GM04504 (cell line): ENCODE data around the gene CCDC192.
A peak's percentile ranks its signal among the peaks of the same experiment; 100 is the strongest.
"Not testable (repeated sequence)": the region's sequence is repeated elsewhere in the genome, so short reads cannot be mapped to it uniquely, and the experiment has no call there.

ENCODE experiments used
- DNase-seq: peaks from one replicate; pipeline ENCODE4 v3.0.0-alpha.2; 2012; ENCODE audit warnings: low read depth

The CCDC192 gene

GRCh38 chr5:127699416-127699815 lies 3.8 kb upstream of the CCDC192 start:
- DNase-seq: no peak

- no peak for DNase-seq
Observed at GRCh38 chr5:127700237-127700766, 2.9 kb upstream of the CCDC192 start.

- DNase-seq: no peak
Observed at GRCh38 chr5:127702434-127702833, 757 bp upstream of the CCDC192 start.

GRCh38 chr5:127705120-127705892 lies 2.1 kb downstream of the CCDC192 start:
- DNase-seq: peak; percentile 32

- no peak for DNase-seq
Observed at GRCh38 chr5:127706691-127707090, 3.5 kb downstream of the CCDC192 start.

GRCh38 chr5:127707209-127707608 lies 4.0 kb downstream of the CCDC192 start:
- no peak for DNase-seq

- not testable (repeated sequence) for DNase-seq
Observed at GRCh38 chr5:127713083-127713482, 9.9 kb downstream of the CCDC192 start.

- DNase-seq: no peak
Observed at GRCh38 chr5:127718181-127718580, 15.0 kb downstream of the CCDC192 start.

- DNase-seq: no peak
Observed at GRCh38 chr5:127723571-127723970, 20.4 kb downstream of the CCDC192 start.

- no peak for DNase-seq
Observed at GRCh38 chr5:127725673-127726072, 22.5 kb downstream of the CCDC192 start.

- no peak for DNase-seq
Observed at GRCh38 chr5:127732963-127733362, 29.8 kb downstream of the CCDC192 start.

GRCh38 chr5:127739348-127739747 lies 36.2 kb downstream of the CCDC192 start:
- DNase-seq: not testable (repeated sequence)

GRCh38 chr5:127739807-127740384 lies 36.7 kb downstream of the CCDC192 start:
- no peak for DNase-seq

GRCh38 chr5:127741412-127741811 lies 38.2 kb downstream of the CCDC192 start:
- DNase-seq: no peak

- no peak for DNase-seq
Observed at GRCh38 chr5:127744241-127744640, 41.0 kb downstream of the CCDC192 start.

- no peak for DNase-seq
Observed at GRCh38 chr5:127746756-127747155, 43.6 kb downstream of the CCDC192 start.

- not testable (repeated sequence) for DNase-seq
Observed at GRCh38 chr5:127752503-127753265, 49.5 kb downstream of the CCDC192 start.

GRCh38 chr5:127754259-127754658 lies 51.1 kb downstream of the CCDC192 start:
- DNase-seq: no peak

GRCh38 chr5:127754706-127755105 lies 51.5 kb downstream of the CCDC192 start:
- no peak for DNase-seq

- DNase-seq: peak; percentile 22
Observed at GRCh38 chr5:127757576-127757975, 54.4 kb downstream of the CCDC192 start.

- no peak for DNase-seq
Observed at GRCh38 chr5:127758766-127759283, 55.6 kb downstream of the CCDC192 start.

GRCh38 chr5:127761869-127762268 lies 58.7 kb downstream of the CCDC192 start:
- no peak for DNase-seq
